SK-N-SH (cell line): Measurements from ENCODE around the gene OPHN1. TPM values are rescaled to one million over a fixed set of nuclear protein-coding genes. Genes with fewer than 3 reads are reported as not detected.

Experiments
- CTCF ChIA-PET: fragments of 300-600, 350-600 bp; formaldehyde crosslinking; extraction: SDS; loops from one replicate; lab custom pipeline; 2021; lab: Yijun Ruan, JAX
- POLR2A ChIA-PET: fragments of 350-600 bp; sonication (Branson Sonifier 250); formaldehyde crosslinking; extraction: SDS; loops from one replicate; lab custom pipeline; 2020; ENCODE audit warnings: antibody characterized with exemption, inconsistent platforms; lab: Yijun Ruan, JAX
- DNase-seq: peaks from one replicate; pipeline ENCODE4 v3.0.0; 2012
- H2AFZ ChIP-seq: fragments of 200-600 bp; sonication (generic); 2 replicates; pipeline ENCODE4 v1.8.1; 2016; ENCODE audit warnings: antibody characterized with exemption, mild to moderate bottlenecking, low read depth
- H3F3A ChIP-seq: fragments of 200-600 bp; sonication (generic); replicated peaks from 2 replicates; pipeline ENCODE3; 2016; ENCODE audit warnings: antibody characterized with exemption, mild to moderate bottlenecking; ENCODE audit not compliant: insufficient read depth
- H3K27ac ChIP-seq, 2 experiments: fragments of 200-500 bp in 1 of 2; fragments of 200-600 bp in 1 of 2; sonication (Bioruptor generic) in 1 of 2; sonication (generic), shearing (Covaris generic) in 1 of 2; 2 replicates each; pipeline versions ENCODE4 v1.5.1 to v1.6.1; 2014 to 2016; ENCODE audit warnings: low read depth in 2 of 2, inconsistent platforms in 1 of 2, low read length in 1 of 2, mild to moderate bottlenecking in 1 of 2, mixed read lengths in 1 of 2
- H3K27me3 ChIP-seq: fragments of 200-600 bp; sonication (generic), shearing (Covaris generic); 2 replicates; pipeline ENCODE4 v1.6.1; 2016; ENCODE audit warnings: mixed run types; ENCODE audit not compliant: insufficient read depth
- H3K36me3 ChIP-seq, 2 experiments: fragments of 200-500 bp in 1 of 2; fragments of 200-600 bp in 1 of 2; sonication (Bioruptor generic) in 1 of 2; sonication (generic) in 1 of 2; replicated peaks in 1 of 2; 2 replicates each; pipeline versions ENCODE3 to v1.5.1; 2014 to 2016; ENCODE audit warnings: low read length in 1 of 2, mild to moderate bottlenecking in 1 of 2; ENCODE audit not compliant: insufficient read depth in 2 of 2, control insufficient read depth in 1 of 2
- H3K4me1 ChIP-seq, 2 experiments: fragments of 200-500 bp in 1 of 2; fragments of 200-600 bp in 1 of 2; sonication (Bioruptor generic) in 1 of 2; sonication (generic), shearing (Covaris generic) in 1 of 2; 2 replicates each; pipeline versions ENCODE4 v1.5.1 to v1.6.1; 2014 to 2016; ENCODE audit warnings: low read depth in 1 of 2, low read length in 1 of 2, mixed run types in 1 of 2; ENCODE audit not compliant: insufficient read depth in 2 of 2, control insufficient read depth in 1 of 2
- H3K4me2 ChIP-seq: fragments of 200-600 bp; sonication (generic), shearing (Covaris generic); 2 replicates; pipeline ENCODE4 v1.6.1; 2017; ENCODE audit warnings: mixed run types
- H3K4me3 ChIP-seq, 2 experiments: fragments of 200-500 bp in 1 of 2; fragments of 200-600 bp in 1 of 2; sonication (Bioruptor generic) in 1 of 2; sonication (generic), shearing (Covaris generic) in 1 of 2; 2 replicates each; pipeline versions ENCODE4 v1.5.1 to v1.8.1; 2014 to 2016; ENCODE audit warnings: low read depth in 2 of 2, inconsistent platforms in 1 of 2, low read length in 1 of 2, mild to moderate bottlenecking in 1 of 2, mixed read lengths in 1 of 2, moderate library complexity in 1 of 2
- H3K79me2 ChIP-seq: fragments of 200-600 bp; sonication (generic); 2 replicates; pipeline ENCODE4 v1.8.1; 2017; ENCODE audit warnings: mild to moderate bottlenecking; ENCODE audit not compliant: insufficient read depth
- H3K9ac ChIP-seq: fragments of 200-600 bp; sonication (generic); 2 replicates; pipeline ENCODE4 v1.6.1; 2017; ENCODE audit warnings: mixed run types
- H3K9me2 ChIP-seq: fragments of 200-600 bp; sonication (generic); 2 replicates; pipeline ENCODE4 v1.6.1; 2017; ENCODE audit warnings: mixed run types
- H3K9me3 ChIP-seq: fragments of 200-600 bp; sonication (generic); 2 replicates; pipeline ENCODE4 v1.6.1; 2017; ENCODE audit warnings: mixed run types, mild to moderate bottlenecking, moderate library complexity
- H4K20me1 ChIP-seq: fragments of 200-600 bp; sonication (generic); 2 replicates; pipeline ENCODE4 v1.6.1; 2017; ENCODE audit warnings: mild to moderate bottlenecking, mixed run types; ENCODE audit not compliant: insufficient read depth
- CHD2 ChIP-seq: fragments of 150-350 bp; IDR thresholded peaks from 2 replicates; pipeline ENCODE4 v1.6.1; 2018; ENCODE audit warnings: low read length; ENCODE audit not compliant: partially characterized antibody
- ELF1 ChIP-seq: IDR thresholded peaks from 2 replicates; pipeline ENCODE4 v1.4.0; 2012
- EP300 ChIP-seq, 2 experiments: IDR thresholded peaks; 2 replicates each; pipeline versions ENCODE4 v1.4.0 to v1.6.1; 2012; ENCODE audit warnings: borderline replicate concordance in 1 of 2, low read depth in 1 of 2, low read length in 1 of 2
- FOSL2 ChIP-seq: IDR thresholded peaks from 2 replicates; pipeline ENCODE4 v1.4.0; 2012; ENCODE audit warnings: low read depth, mild to moderate bottlenecking, moderate library complexity, borderline replicate concordance
- FOXM1 ChIP-seq: IDR thresholded peaks from 2 replicates; pipeline ENCODE4 v1.4.0; 2012; ENCODE audit warnings: low read depth, mild to moderate bottlenecking
- GATA2 ChIP-seq: sonication (generic); formaldehyde crosslinking; IDR thresholded peaks from 2 replicates; pipeline ENCODE4 v1.5.0; 2020; ENCODE audit warnings: mild to moderate bottlenecking, missing genetic modification reagents
- MEF2A ChIP-seq: IDR thresholded peaks from 2 replicates; pipeline ENCODE4 v1.4.0; 2012; ENCODE audit warnings: low read depth, borderline replicate concordance
- MXI1 ChIP-seq: IDR thresholded peaks from 2 replicates; pipeline ENCODE4 v1.6.1; 2012; ENCODE audit warnings: mild to moderate bottlenecking, low read depth, low read length, improper control_type of control experiment
- NFIC ChIP-seq: IDR thresholded peaks from 2 replicates; pipeline ENCODE4 v1.4.0; 2012; ENCODE audit warnings: borderline replicate concordance
- POLR2AphosphoS5 ChIP-seq: IDR thresholded peaks from 2 replicates; pipeline ENCODE4 v1.6.1; 2012; ENCODE audit warnings: low read depth, low read length
- RAD21 ChIP-seq: IDR thresholded peaks from 2 replicates; pipeline ENCODE4 v1.6.1; 2012; ENCODE audit warnings: mild to moderate bottlenecking, low read length
- RCOR1 ChIP-seq: fragments of 150-350 bp; IDR thresholded peaks from 2 replicates; pipeline ENCODE4 v1.6.1; 2017; ENCODE audit warnings: antibody characterized with exemption, low read length
- RFX5 ChIP-seq: IDR thresholded peaks from 2 replicates; pipeline ENCODE4 v1.6.1; 2012; ENCODE audit warnings: mild to moderate bottlenecking, improper control_type of control experiment, low read length
- USF2 ChIP-seq: fragments of 150-350 bp; IDR thresholded peaks from 2 replicates; pipeline ENCODE4 v1.6.1; 2017; ENCODE audit warnings: antibody characterized with exemption, low read length, low read depth, borderline replicate concordance
- ZBTB33 ChIP-seq: IDR thresholded peaks from 2 replicates; pipeline ENCODE4 v1.4.0; 2012; ENCODE audit warnings: low read depth, borderline replicate concordance
- WGBS: methylation state at CpG from one replicate; pipeline ENCODE4 v1.1.6; 2017; ENCODE audit warnings: low lambda C conversion rate; 5-methylcytosine and 5-hydroxymethylcytosine counted together
- polyA plus RNA-seq, 3 experiments: library from polyadenylated mRNA; depleted of rRNA; stranded (reverse); fragments of >200 nt; gene quantifications; 2 replicates each; pipeline ENCODE4 v1.2.3, GENCODE V29; 2012
- TF ChIP-seq, protein P1 (sequence below): fragments of 200-600 bp; sonication (generic); IDR thresholded peaks from 2 replicates; pipeline ENCODE4 v1.6.1; 2017; ENCODE audit warnings: antibody characterized with exemption, mild to moderate bottlenecking, moderate library complexity
- TF ChIP-seq, protein P2 (sequence below): IDR thresholded peaks from 2 replicates; pipeline ENCODE4 v1.4.0; 2012; ENCODE audit warnings: low read depth, borderline replicate concordance

The OPHN1 gene
- polyA plus RNA-seq, 1 of the 3 experiments (the other 2 are of a cell fraction) = 1.7 TPM

DNA sequence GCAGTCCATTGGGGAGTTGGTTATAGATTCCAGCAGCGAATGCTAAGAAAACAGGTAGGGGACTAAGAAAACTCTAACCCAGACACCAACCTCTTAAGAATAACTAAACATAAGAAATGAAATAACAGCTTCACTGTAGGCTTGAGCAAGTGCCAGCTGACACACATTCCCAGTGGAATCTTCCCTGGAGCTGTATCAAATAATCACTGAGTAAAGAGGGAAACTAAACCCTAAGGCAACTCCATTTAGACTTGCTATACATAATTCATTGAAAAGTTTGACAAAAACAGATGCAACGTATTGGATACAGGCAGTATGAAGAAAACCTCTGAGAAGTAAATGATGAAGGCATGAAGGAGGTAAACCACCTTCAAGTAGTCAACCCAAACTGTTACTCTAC is 293.5 kb downstream of the OPHN1 start:
- Histone ChIP-seq H3K79me2 (no peaks in the 10 kb centered on the region), H3K36me3 (no peaks in the 10 kb centered on the region), H3K9me2 (no peaks in the 10 kb centered on the region), H3K27me3 (no peaks in the 10 kb centered on the region), H3K4me1 (no peaks in the 10 kb centered on the region), H3K27ac (no peak overlapping the region), H4K20me1 (no peaks in the 10 kb centered on the region), H3K4me3 (no peak overlapping the region), H3K9me3 (no peaks in the 10 kb centered on the region), H3K9ac (no peak overlapping the region), H2AFZ (no peak overlapping the region), H3F3A (no peaks in the 10 kb centered on the region), H3K4me2 (no peak overlapping the region)
- TF ChIP-seq FOSL2 (no peak), POLR2AphosphoS5 (no peak), MEF2A (no peak), CHD2 (no peak), RAD21 (no peak), USF2 (no peak), ELF1 (no peak), RCOR1 (no peak), EP300 (IDR thresholded peaks at IDR 0.05; ENCODE audit: borderline replicate concordance in 1 of 2, low read depth in 1 of 2, low read length in 1 of 2) (no peak), FOXM1 (no peak), GATA2 (CRISPR knock-in tag) (no peak), ZBTB33 (no peak), MXI1 (no peak), RFX5 (no peak), NFIC (no peak)
- TF ChIP-seq, protein P1, sequence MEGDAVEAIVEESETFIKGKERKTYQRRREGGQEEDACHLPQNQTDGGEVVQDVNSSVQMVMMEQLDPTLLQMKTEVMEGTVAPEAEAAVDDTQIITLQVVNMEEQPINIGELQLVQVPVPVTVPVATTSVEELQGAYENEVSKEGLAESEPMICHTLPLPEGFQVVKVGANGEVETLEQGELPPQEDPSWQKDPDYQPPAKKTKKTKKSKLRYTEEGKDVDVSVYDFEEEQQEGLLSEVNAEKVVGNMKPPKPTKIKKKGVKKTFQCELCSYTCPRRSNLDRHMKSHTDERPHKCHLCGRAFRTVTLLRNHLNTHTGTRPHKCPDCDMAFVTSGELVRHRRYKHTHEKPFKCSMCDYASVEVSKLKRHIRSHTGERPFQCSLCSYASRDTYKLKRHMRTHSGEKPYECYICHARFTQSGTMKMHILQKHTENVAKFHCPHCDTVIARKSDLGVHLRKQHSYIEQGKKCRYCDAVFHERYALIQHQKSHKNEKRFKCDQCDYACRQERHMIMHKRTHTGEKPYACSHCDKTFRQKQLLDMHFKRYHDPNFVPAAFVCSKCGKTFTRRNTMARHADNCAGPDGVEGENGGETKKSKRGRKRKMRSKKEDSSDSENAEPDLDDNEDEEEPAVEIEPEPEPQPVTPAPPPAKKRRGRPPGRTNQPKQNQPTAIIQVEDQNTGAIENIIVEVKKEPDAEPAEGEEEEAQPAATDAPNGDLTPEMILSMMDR = no peak
- TF ChIP-seq, protein P2, sequence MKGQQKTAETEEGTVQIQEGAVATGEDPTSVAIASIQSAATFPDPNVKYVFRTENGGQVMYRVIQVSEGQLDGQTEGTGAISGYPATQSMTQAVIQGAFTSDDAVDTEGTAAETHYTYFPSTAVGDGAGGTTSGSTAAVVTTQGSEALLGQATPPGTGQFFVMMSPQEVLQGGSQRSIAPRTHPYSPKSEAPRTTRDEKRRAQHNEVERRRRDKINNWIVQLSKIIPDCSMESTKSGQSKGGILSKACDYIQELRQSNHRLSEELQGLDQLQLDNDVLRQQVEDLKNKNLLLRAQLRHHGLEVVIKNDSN = no peak
- no peak for DNase-seq
- ChIA-PET POLR2A (no interaction called here), CTCF (no interaction called here)
- 27% methylated on average over 2 of the region's 2 CpGs for WGBS
